ENCODE results near the gene RGS12.

Gene RGS12

DNA sequence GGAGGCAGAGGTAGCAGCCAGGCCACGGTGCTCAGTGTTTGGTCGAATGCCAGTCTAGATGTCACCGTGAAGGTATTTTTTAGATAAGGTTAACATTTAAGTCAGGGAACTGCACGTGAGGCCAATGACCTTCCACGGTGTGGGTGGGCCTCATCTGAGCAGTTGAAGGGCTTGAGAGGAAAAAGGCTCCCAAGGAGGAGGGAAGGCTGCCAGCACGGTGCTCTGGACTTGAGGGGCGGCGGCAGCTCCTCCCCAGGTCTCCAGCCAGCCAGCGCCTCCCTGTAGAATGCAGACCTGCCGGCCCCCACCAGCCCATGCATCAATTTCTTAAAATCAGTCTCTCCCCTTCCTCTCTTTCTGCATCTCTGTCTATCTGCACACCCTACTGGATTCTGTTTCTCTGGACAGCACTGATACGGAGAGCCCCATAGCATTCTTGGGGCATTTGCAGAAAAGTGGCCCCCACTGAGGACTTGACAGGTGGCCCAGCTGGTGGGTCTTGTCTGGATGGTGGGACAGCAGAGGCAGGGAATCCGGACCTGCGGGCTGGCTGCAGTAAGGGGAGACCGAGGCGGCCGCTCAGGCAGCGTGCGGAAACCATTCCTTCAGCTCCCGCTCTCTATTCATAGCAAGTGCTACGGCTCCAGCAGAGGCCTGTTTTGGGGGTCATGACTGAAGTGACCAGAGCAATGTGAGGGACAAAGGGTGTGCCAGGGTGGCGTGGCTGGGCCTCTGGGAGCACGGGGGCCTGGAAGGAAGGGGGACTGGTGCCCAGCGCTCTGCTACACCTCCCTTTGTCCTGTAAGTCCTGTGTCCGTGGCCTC is 7.9 kb upstream of the RGS12 start:
- no peak for TF ChIP-seq CTCF (conservative IDR thresholded peaks at IDR 0.05; ENCODE audit: control insufficient read depth, insufficient read depth, low read depth, low read length)
- H3K4me3 ChIP-seq (ENCODE audit: control insufficient read depth, low read depth, low read length) = no peak overlapping the region
- DNase-seq (ENCODE audit: low read depth) = no peak

- H3K4me3 ChIP-seq (ENCODE audit: control insufficient read depth, low read depth, low read length) = no peak overlapping the region
- TF ChIP-seq CTCF (conservative IDR thresholded peaks at IDR 0.05; ENCODE audit: control insufficient read depth, insufficient read depth, low read depth, low read length) = no peak
- DNase-seq (ENCODE audit: low read depth) = peak; percentile 67
Measured at GRCh38 chr4:3285558-3286334, 7.1 kb upstream of the RGS12 start.

GRCh38 chr4:3286335-3287175 is 6.3 kb upstream of the RGS12 start:
- no peak for TF ChIP-seq CTCF (conservative IDR thresholded peaks at IDR 0.05; ENCODE audit: control insufficient read depth, insufficient read depth, low read depth, low read length)
- no peak for DNase-seq (ENCODE audit: low read depth)
- no peak overlapping the region for H3K4me3 ChIP-seq (ENCODE audit: control insufficient read depth, low read depth, low read length)

DNA sequence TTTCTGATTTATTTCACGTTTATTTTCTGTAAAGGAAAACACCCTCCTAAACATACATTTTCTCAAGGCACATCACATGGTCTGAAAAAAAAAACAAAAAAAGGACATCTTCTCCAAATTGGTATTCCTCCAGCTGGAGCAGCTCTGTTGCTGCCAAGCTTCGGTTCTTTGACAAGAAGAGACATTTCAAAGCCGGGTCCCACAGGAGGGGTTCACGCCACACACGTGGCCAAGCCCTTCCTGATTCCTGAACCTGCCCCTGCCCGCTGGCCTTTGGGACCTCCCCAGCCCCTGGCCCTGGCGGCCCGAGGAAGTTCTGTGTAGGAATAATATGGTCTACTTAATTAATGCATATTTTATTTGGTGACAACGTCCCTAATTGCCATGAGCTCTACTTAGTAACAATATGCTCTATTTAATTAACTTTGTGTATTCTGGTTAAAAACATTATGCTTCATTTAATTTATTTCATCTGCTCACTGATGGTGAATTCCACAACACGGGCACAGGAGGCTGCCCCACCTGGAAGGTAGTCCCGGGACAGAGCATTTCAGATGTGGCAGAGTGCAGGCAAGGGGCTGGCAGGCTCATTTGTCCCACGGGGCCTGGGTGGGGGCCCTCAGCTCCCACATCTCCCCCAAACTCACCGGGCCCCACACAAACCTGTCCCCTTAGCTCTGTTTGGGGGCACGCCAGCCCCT is 5.4 kb upstream of the RGS12 start:
- no peak for DNase-seq (ENCODE audit: low read depth)
- H3K4me3 ChIP-seq (ENCODE audit: control insufficient read depth, low read depth, low read length) = no peak overlapping the region
- TF ChIP-seq CTCF (conservative IDR thresholded peaks at IDR 0.05; ENCODE audit: control insufficient read depth, insufficient read depth, low read depth, low read length) = no peak

DNA sequence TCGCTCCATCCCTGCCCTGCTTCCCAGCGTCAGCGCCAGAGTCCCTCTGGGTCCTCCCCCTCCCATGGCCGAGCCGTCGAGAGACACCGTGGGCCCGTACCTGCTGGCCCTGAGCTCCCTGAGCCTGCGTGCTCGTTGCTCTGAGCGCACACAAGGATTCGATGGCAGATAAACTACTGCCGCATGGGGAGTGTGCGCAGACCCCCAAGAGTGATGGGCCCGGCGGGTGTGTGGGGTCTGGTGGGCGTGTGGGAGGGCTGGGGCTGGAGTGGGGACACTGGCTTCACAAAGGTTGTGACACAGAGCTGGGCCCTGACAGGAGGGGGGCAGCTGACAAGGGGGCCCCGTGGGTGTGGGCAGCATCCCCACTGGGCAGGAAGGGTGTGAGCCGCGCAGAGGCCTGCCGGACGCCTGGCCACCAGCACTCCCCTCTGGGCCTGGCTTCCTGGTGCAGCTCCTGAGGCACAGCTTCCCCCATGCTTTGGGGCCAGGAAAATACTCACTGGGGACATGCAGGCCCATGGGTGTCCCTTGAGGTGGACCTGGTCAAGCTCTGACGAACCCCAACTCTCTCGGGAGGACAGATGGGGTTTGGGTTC is 4.8 kb upstream of the RGS12 start:
- no peak overlapping the region for H3K4me3 ChIP-seq (ENCODE audit: control insufficient read depth, low read depth, low read length)
- DNase-seq (ENCODE audit: low read depth) = no peak
- TF ChIP-seq CTCF (conservative IDR thresholded peaks at IDR 0.05; ENCODE audit: control insufficient read depth, insufficient read depth, low read depth, low read length) = no peak
